Measurements from ENCODE around the gene SLC17A7. TPM values are rescaled to one million over a fixed set of nuclear protein-coding genes. Genes with fewer than 3 reads are reported as not detected.

Gene SLC17A7
- total and polyA plus RNA-seq, 9 of the 15 experiments (the other 6 are each of a cell fraction or from before 2014, with no cell fraction given): 1.1 to 15.7 (median 2.4) TPM

DNA sequence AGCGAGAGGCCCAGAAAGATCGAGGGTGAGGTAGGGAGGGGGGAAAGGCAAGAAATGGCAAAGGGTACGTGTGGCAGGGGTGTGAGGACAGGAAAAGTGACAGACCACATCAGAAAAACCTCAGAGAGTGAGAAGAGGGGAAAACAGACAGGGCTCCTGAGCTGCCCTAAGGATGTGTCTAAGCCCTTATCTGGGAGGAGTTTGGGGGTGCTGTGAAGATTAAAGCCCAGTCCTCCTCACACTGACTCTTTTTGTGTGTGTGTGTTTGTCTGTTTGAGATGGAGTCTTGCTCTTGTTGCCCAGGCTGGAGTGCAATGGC, 17.4 kb downstream of the SLC17A7 start (continued):
- TF ChIP-seq, protein P1, sequence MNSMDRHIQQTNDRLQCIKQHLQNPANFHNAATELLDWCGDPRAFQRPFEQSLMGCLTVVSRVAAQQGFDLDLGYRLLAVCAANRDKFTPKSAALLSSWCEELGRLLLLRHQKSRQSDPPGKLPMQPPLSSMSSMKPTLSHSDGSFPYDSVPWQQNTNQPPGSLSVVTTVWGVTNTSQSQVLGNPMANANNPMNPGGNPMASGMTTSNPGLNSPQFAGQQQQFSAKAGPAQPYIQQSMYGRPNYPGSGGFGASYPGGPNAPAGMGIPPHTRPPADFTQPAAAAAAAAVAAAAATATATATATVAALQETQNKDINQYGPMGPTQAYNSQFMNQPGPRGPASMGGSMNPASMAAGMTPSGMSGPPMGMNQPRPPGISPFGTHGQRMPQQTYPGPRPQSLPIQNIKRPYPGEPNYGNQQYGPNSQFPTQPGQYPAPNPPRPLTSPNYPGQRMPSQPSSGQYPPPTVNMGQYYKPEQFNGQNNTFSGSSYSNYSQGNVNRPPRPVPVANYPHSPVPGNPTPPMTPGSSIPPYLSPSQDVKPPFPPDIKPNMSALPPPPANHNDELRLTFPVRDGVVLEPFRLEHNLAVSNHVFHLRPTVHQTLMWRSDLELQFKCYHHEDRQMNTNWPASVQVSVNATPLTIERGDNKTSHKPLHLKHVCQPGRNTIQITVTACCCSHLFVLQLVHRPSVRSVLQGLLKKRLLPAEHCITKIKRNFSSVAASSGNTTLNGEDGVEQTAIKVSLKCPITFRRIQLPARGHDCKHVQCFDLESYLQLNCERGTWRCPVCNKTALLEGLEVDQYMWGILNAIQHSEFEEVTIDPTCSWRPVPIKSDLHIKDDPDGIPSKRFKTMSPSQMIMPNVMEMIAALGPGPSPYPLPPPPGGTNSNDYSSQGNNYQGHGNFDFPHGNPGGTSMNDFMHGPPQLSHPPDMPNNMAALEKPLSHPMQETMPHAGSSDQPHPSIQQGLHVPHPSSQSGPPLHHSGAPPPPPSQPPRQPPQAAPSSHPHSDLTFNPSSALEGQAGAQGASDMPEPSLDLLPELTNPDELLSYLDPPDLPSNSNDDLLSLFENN (IDR thresholded peaks at IDR 0.05; ENCODE audit: low read depth in 2 of 2, low read length in 2 of 2): no peak
- no peak for TF ChIP-seq ZNF23 (CRISPR knock-in tag; IDR thresholded peaks at IDR 0.05)
- no peak for TF ChIP-seq ZNF75A (CRISPR knock-in tag; IDR thresholded peaks at IDR 0.05)
- TF ChIP-seq CTBP1 (IDR thresholded peaks at IDR 0.05; ENCODE audit: borderline replicate concordance): 0 out of 2 replicates have a peak, but pooled peaks have one; percentile 18
- TF ChIP-seq DMBX1 (CRISPR knock-in tag; IDR thresholded peaks at IDR 0.05; ENCODE audit: borderline replicate concordance): no peak; the same call in 1 of the 2 replicates
- no peak for TF ChIP-seq ETV5 (CRISPR knock-in tag; IDR thresholded peaks at IDR 0.05; ENCODE audit: low read depth)
- TF ChIP-seq, protein P2, sequence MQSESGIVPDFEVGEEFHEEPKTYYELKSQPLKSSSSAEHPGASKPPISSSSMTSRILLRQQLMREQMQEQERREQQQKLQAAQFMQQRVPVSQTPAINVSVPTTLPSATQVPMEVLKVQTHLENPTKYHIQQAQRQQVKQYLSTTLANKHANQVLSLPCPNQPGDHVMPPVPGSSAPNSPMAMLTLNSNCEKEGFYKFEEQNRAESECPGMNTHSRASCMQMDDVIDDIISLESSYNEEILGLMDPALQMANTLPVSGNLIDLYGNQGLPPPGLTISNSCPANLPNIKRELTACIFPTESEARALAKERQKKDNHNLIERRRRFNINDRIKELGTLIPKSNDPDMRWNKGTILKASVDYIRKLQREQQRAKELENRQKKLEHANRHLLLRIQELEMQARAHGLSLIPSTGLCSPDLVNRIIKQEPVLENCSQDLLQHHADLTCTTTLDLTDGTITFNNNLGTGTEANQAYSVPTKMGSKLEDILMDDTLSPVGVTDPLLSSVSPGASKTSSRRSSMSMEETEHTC (IDR thresholded peaks at IDR 0.05): no peak
- TF ChIP-seq DPF2 (IDR thresholded peaks at IDR 0.05): 0 out of 2 replicates have a peak, but pooled peaks have one; percentile 44
- TF ChIP-seq, protein P3, sequence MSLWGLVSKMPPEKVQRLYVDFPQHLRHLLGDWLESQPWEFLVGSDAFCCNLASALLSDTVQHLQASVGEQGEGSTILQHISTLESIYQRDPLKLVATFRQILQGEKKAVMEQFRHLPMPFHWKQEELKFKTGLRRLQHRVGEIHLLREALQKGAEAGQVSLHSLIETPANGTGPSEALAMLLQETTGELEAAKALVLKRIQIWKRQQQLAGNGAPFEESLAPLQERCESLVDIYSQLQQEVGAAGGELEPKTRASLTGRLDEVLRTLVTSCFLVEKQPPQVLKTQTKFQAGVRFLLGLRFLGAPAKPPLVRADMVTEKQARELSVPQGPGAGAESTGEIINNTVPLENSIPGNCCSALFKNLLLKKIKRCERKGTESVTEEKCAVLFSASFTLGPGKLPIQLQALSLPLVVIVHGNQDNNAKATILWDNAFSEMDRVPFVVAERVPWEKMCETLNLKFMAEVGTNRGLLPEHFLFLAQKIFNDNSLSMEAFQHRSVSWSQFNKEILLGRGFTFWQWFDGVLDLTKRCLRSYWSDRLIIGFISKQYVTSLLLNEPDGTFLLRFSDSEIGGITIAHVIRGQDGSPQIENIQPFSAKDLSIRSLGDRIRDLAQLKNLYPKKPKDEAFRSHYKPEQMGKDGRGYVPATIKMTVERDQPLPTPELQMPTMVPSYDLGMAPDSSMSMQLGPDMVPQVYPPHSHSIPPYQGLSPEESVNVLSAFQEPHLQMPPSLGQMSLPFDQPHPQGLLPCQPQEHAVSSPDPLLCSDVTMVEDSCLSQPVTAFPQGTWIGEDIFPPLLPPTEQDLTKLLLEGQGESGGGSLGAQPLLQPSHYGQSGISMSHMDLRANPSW (CRISPR knock-in tag; IDR thresholded peaks at IDR 0.05): no peak
- TF ChIP-seq, protein P4, sequence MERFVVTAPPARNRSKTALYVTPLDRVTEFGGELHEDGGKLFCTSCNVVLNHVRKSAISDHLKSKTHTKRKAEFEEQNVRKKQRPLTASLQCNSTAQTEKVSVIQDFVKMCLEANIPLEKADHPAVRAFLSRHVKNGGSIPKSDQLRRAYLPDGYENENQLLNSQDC (CRISPR knock-in tag; IDR thresholded peaks at IDR 0.05): no peak
- TF ChIP-seq, protein P5, sequence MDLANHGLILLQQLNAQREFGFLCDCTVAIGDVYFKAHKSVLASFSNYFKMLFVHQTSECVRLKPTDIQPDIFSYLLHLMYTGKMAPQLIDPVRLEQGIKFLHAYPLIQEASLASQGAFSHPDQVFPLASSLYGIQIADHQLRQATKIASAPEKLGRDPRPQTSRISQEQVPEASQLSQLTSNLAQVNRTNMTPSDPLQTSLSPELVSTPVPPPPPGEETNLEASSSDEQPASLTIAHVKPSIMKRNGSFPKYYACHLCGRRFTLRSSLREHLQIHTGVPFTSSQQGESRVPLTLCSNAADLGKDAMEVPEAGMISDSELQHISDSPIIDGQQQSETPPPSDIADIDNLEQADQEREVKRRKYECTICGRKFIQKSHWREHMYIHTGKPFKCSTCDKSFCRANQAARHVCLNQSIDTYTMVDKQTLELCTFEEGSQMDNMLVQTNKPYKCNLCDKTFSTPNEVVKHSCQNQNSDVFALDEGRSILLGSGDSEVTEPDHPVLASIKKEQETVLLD (IDR thresholded peaks at IDR 0.05): 0 out of 2 replicates have a peak, but pooled peaks have one; percentile 4
- no peak for TF ChIP-seq SMARCB1 (IDR thresholded peaks at IDR 0.05; ENCODE audit: insufficient read length, low read depth)
- no peak for TF ChIP-seq ESRRB (CRISPR knock-in tag; IDR thresholded peaks at IDR 0.05; ENCODE audit: borderline replicate concordance)
- TF ChIP-seq, protein P6, sequence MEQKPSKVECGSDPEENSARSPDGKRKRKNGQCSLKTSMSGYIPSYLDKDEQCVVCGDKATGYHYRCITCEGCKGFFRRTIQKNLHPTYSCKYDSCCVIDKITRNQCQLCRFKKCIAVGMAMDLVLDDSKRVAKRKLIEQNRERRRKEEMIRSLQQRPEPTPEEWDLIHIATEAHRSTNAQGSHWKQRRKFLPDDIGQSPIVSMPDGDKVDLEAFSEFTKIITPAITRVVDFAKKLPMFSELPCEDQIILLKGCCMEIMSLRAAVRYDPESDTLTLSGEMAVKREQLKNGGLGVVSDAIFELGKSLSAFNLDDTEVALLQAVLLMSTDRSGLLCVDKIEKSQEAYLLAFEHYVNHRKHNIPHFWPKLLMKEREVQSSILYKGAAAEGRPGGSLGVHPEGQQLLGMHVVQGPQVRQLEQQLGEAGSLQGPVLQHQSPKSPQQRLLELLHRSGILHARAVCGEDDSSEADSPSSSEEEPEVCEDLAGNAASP (IDR thresholded peaks at IDR 0.05): no peak
- no peak for TF ChIP-seq PTTG1 (tag; IDR thresholded peaks at IDR 0.05; ENCODE audit: low read depth)
- TF ChIP-seq ZC3H4 (CRISPR knock-in tag; IDR thresholded peaks at IDR 0.05; ENCODE audit: borderline replicate concordance): no peak
- TF ChIP-seq RB1 (IDR thresholded peaks at IDR 0.05; ENCODE audit: low read depth): no peak
- no peak for TF ChIP-seq ZBTB7A (IDR thresholded peaks at IDR 0.05; ENCODE audit: borderline replicate concordance, control insufficient read depth, low read depth, low read length)
- TF ChIP-seq NCOA1 (IDR thresholded peaks at IDR 0.05; ENCODE audit: low read depth): 0 out of 2 replicates have a peak, but pooled peaks have one; percentile 9
